HCT116 (cell line): ENCODE results near the gene SMYD3. TPM values are rescaled to one million over a fixed set of nuclear protein-coding genes. Genes with fewer than 3 reads are reported as not detected.

ENCODE experiments used
- ATAC-seq: fragments of 200-7000 bp; cut with Tn5 transposase; 2 replicates; pipeline ENCODE4 v1.9.1; 2020; ENCODE audit warnings: mild to moderate bottlenecking, moderate library complexity
- BruUV-seq: library from RNA; stranded (reverse); fragments of 400-500 nt; replicated peaks from 2 replicates; lab custom pipeline; 2021; lab: Mats Ljungman, UMichigan
- CTCF ChIA-PET: fragments of 300-600 bp; sonication (Branson Sonifier 250); formaldehyde crosslinking; loops from one replicate; lab custom pipeline; 2021; ENCODE audit warnings: antibody characterized with exemption; lab: Charles Lee
- POLR2A ChIA-PET: fragments of 300-600, 350-600 bp; sonication (Branson Sonifier 250); formaldehyde crosslinking; loops from one replicate; lab custom pipeline; 2021; ENCODE audit warnings: antibody characterized with exemption; lab: Charles Lee
- RAD21 ChIA-PET, 2 experiments: fragments of 300-600 bp; sonication (Branson Sonifier 250); formaldehyde crosslinking; loops; one replicate each; lab custom pipeline; 2023; ENCODE audit warnings: low total read pairs in 2 of 2; ENCODE audit not compliant: uncharacterized antibody in 2 of 2, unreplicated experiment in 2 of 2, low non-redundant PET in 1 of 2; lab: Charles Lee
- DNase-seq: peaks from one replicate; pipeline ENCODE4 v3.0.0-alpha.2; 2010; ENCODE audit warnings: low read depth, low spot score
- H2AFZ ChIP-seq: fragments of 200-600 bp; shearing (Covaris generic), sonication (generic); 2 replicates; pipeline ENCODE4 v1.6.1; 2017; ENCODE audit warnings: low read depth, mixed run types, mixed read lengths, antibody characterized with exemption, low read length; ENCODE audit not compliant: poor library complexity, severe bottlenecking
- H3K27ac ChIP-seq: 2 replicates; pipeline ENCODE4 v1.5.1; 2012; ENCODE audit warnings: low read depth, low read length
- H3K27me3 ChIP-seq: fragments of 200-600 bp; sonication (generic); 2 replicates; pipeline ENCODE4 v1.6.1; 2016; ENCODE audit warnings: mixed run types, low read length, mixed read lengths; ENCODE audit not compliant: insufficient read depth
- H3K36me3 ChIP-seq, 2 experiments: fragments of 200-500 bp in 1 of 2; fragments of 200-600 bp in 1 of 2; sonication (Bioruptor generic) in 1 of 2; sonication (generic) in 1 of 2; 2 replicates each; pipeline versions ENCODE4 v1.5.1 to v1.6.1; 2014 to 2016; ENCODE audit warnings: low read length in 2 of 2, inconsistent platforms in 1 of 2, mixed read lengths in 1 of 2, mixed run types in 1 of 2; ENCODE audit not compliant: insufficient read depth in 2 of 2, control insufficient read depth in 1 of 2
- H3K4me1 ChIP-seq, 2 experiments: fragments of 200-600 bp in 1 of 2; sonication (generic) in 1 of 2; 2 replicates each; pipeline versions ENCODE4 v1.5.1 to v1.6.1; 2012 to 2017; ENCODE audit warnings: low read length in 2 of 2, inconsistent platforms in 1 of 2, mild to moderate bottlenecking in 1 of 2, mixed read lengths in 1 of 2, mixed run types in 1 of 2, moderate library complexity in 1 of 2; ENCODE audit not compliant: insufficient read depth in 2 of 2, control insufficient read depth in 1 of 2
- H3K4me2 ChIP-seq: fragments of 200-600 bp; sonication (generic); 2 replicates; pipeline ENCODE4 v1.6.1; 2017; ENCODE audit warnings: mixed run types, low read length, mixed read lengths
- H3K4me3 ChIP-seq, 2 experiments: fragments of 200-600 bp in 1 of 2; sonication (generic) in 1 of 2; replicated peaks in 1 of 2; 2 replicates each; pipeline ENCODE4 v1.5.1; 2011 to 2016; ENCODE audit warnings: low read length in 2 of 2, control low read depth in 1 of 2, low read depth in 1 of 2, mild to moderate bottlenecking in 1 of 2, mixed read lengths in 1 of 2, mixed run types in 1 of 2
- H3K79me2 ChIP-seq: fragments of 200-600 bp; sonication (generic); 2 replicates; pipeline ENCODE4 v1.6.1; 2017; ENCODE audit warnings: mild to moderate bottlenecking, mixed run types, low read length, moderate library complexity, mixed read lengths; ENCODE audit not compliant: insufficient read depth
- H3K9ac ChIP-seq: fragments of 200-600 bp; sonication (generic); 2 replicates; pipeline ENCODE4 v1.6.1; 2016; ENCODE audit warnings: low read length, mixed read lengths
- H3K9me2 ChIP-seq: fragments of 200-600 bp; sonication (generic), shearing (Covaris generic); 2 replicates; pipeline ENCODE4 v1.6.1; 2017; ENCODE audit warnings: mixed run types, mild to moderate bottlenecking, moderate library complexity; ENCODE audit not compliant: insufficient read depth
- H3K9me3 ChIP-seq, 2 experiments: fragments of 200-500 bp in 1 of 2; fragments of 200-600 bp in 1 of 2; sonication (Bioruptor generic) in 1 of 2; sonication (generic) in 1 of 2; 2 replicates each; pipeline ENCODE4 v1.6.1; 2014 to 2017; ENCODE audit warnings: low read length in 2 of 2, mixed read lengths in 2 of 2, inconsistent platforms in 1 of 2, low read depth in 1 of 2, mild to moderate bottlenecking in 1 of 2, mixed run types in 1 of 2, moderate library complexity in 1 of 2; ENCODE audit not compliant: control insufficient read depth in 1 of 2, insufficient read depth in 1 of 2
- H4K20me1 ChIP-seq: fragments of 200-600 bp; sonication (generic), shearing (Covaris generic); 2 replicates; pipeline ENCODE4 v1.6.1; 2017; ENCODE audit warnings: mixed run types, mild to moderate bottlenecking, moderate library complexity; ENCODE audit not compliant: insufficient read depth
- CBX3 ChIP-seq: IDR thresholded peaks from 2 replicates; pipeline ENCODE4 v1.6.1; 2012; ENCODE audit warnings: low read depth
- EGR1 ChIP-seq: IDR thresholded peaks from 2 replicates; pipeline ENCODE4 v1.6.1; 2012; ENCODE audit warnings: low read depth
- ELF1 ChIP-seq: IDR thresholded peaks from 2 replicates; pipeline ENCODE4 v1.6.1; 2012; ENCODE audit warnings: low read depth, borderline replicate concordance
- FOSL1 ChIP-seq: IDR thresholded peaks from 2 replicates; pipeline ENCODE4 v1.6.1; 2012; ENCODE audit warnings: low read depth
- JUND ChIP-seq: IDR thresholded peaks from 2 replicates; pipeline ENCODE4 v1.6.1; 2012
- POLR2AphosphoS5 ChIP-seq: IDR thresholded peaks from 2 replicates; pipeline ENCODE4 v1.6.1; 2011; ENCODE audit warnings: mild to moderate bottlenecking, low read depth, low read length, moderate library complexity
- RAD21 ChIP-seq: IDR thresholded peaks from 2 replicates; pipeline ENCODE4 v1.6.1; 2012; ENCODE audit warnings: low read depth, mild to moderate bottlenecking
- SIN3A ChIP-seq: IDR thresholded peaks from 2 replicates; pipeline ENCODE4 v1.6.1; 2012; ENCODE audit warnings: low read depth
- SP1 ChIP-seq: IDR thresholded peaks from 2 replicates; pipeline ENCODE4 v1.6.1; 2012; ENCODE audit warnings: low read depth
- SRF ChIP-seq: IDR thresholded peaks from 2 replicates; pipeline ENCODE4 v1.6.1; 2012; ENCODE audit warnings: low read depth
- TCF7L2 ChIP-seq: IDR thresholded peaks from 2 replicates; pipeline ENCODE4 v1.7.0; 2011; ENCODE audit warnings: borderline replicate concordance, inconsistent platforms; ENCODE audit not compliant: insufficient read depth, insufficient read length; ENCODE audit errors: extremely low read depth
- ZFX ChIP-seq: fragments of 450-650 bp; IDR thresholded peaks from 2 replicates; pipeline ENCODE4 v1.6.1; 2017
- ZNF274 ChIP-seq: fragments of 200-500 bp; sonication (Bioruptor generic); IDR thresholded peaks from 2 replicates; pipeline ENCODE4 v1.6.1; 2014; ENCODE audit warnings: mild to moderate bottlenecking, low read depth, low read length, inconsistent platforms
- intact Hi-C: fragments of 100-400 bp; cut with micrococcal nuclease; formaldehyde crosslinking; loops from 2 replicates; pipeline ENCODE4 v1.10.0; 2022
- total RNA-seq: library from RNA; stranded (reverse); gene quantifications from one replicate; pipeline ENCODE4 v1.2.1, GENCODE V29; 2021; ENCODE audit not compliant: unreplicated experiment
- TF ChIP-seq, protein P1 (sequence below): IDR thresholded peaks from 2 replicates; pipeline ENCODE4 v1.6.1; 2011; ENCODE audit warnings: mild to moderate bottlenecking, low read length, moderate library complexity; ENCODE audit not compliant: insufficient replicate concordance; ENCODE audit errors: extremely low read depth
- TF ChIP-seq, protein P2 (sequence below): IDR thresholded peaks from 2 replicates; pipeline ENCODE4 v1.6.1; 2012
- TF ChIP-seq, protein P3 (sequence below), 3 experiments: fragments of 200-600 bp in 1 of 3; sonication (generic) in 1 of 3; IDR thresholded peaks in 2 of 3; conservative IDR thresholded peaks in 1 of 3; 2 replicates each; pipeline ENCODE4 v1.5.1; 2012 to 2017; ENCODE audit warnings: low read depth in 2 of 3, low read length in 2 of 3, antibody characterized with exemption in 1 of 3, borderline replicate concordance in 1 of 3, control low read depth in 1 of 3, mild to moderate bottlenecking in 1 of 3, mixed read lengths in 1 of 3, mixed run types in 1 of 3, moderate library complexity in 1 of 3; ENCODE audit not compliant: insufficient read depth in 1 of 3

The SMYD3 gene
- total RNA-seq, 1 experiment from 2014 or later: 33.6 TPM

DNA sequence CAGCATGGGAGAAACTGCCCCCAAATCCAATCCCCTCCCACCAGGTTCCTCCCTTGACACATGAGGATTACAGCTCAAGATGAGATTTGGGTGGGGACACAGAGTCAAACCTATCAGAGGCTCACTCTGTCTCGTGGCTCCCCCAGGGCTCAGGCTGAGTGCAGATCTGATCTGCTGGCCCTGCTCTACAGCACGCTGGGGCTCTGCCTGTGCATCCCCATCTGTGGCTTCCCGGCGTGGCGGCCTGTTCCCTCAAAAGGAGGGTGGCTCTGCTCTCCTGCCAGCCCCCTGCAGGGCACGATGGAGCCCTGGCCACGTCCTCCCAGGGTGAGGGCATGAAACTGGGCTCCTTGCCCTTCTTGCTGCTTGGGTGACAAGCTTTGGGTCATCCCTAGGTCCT, 19.8 kb upstream of the SMYD3 start (continued):
- TF ChIP-seq POLR2AphosphoS5 (no peak), FOSL1 (no peak), SRF (no peak), JUND (no peak)

DNA sequence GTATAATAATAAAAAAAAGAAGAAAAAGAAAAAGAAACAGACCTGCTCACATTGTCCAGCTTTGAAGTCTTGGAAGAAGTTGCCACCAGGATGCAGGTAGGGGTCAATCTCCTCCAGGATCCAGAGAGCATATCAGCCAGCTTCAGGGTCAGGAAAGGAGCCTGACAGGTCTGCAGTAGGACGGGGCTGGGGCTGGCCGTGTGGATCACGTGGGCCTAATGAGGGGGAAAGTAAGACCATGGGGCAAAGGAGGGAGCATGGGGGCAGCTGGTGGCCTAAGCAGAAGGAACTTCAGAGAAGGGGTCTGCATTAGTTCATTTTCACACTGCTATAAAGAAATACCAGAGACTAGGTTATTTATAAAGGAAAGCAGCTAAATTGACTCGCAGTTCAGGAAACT, 19.3 kb upstream of the SMYD3 start:
- no peak for TF ChIP-seq FOSL1
- no peak for TF ChIP-seq POLR2AphosphoS5
- TF ChIP-seq EGR1: no peak
- Histone ChIP-seq H3K79me2 (no peaks in the 10 kb centered on the region), H3K36me3 (no peaks in the 10 kb centered on the region), H3K9me2 (no peaks in the 10 kb centered on the region), H4K20me1 (no peaks in the 10 kb centered on the region), H3K9ac (no peak overlapping the region), H2AFZ (no peak overlapping the region), H3K4me1 (no peaks in the 10 kb centered on the region), H3K9me3 (peaks cover 0 to 4% of the 10 kb centered on the region in 2 experiments; a peak in 1 of 4 replicates), H3K27ac (no peak overlapping the region), H3K27me3 (no peaks in the 10 kb centered on the region), H3K4me3 (no peak overlapping the region), H3K4me2 (no peak overlapping the region)
- no TSS peak for BruUV-seq
- DNase-seq (no peak), ATAC-seq (no peak)
- ChIA-PET RAD21 (no interaction called here), POLR2A (no interaction called here), CTCF (no interaction called here)
- intact Hi-C loops: no loop called here

DNA sequence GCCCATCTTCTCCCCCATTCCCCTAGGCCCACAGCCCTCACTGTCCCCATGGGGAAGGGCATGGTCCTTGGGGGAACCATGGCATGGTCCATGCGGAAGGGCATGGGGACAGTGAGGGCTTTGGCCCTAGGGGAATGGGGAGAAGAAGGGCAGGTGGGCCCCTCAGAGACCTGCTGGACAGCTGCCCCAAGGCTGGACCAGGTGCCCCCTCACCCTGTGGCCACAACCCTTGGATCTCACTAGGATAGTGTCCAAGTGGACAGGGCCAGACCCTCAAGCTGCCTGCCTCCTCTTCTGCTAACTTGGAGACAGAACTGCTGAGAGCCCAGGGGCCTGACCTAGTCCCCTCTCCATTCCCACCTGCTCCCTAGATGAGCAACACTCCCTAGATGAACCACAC, 12.4 kb upstream of the SMYD3 start:
- POLR2A ChIA-PET: no interaction called here
- CTCF ChIA-PET: no interaction called here
- no peak overlapping the region for H3K4me3 ChIP-seq
- H3K4me2 ChIP-seq: no peak overlapping the region
- no peak overlapping the region for H3K9ac ChIP-seq
- intact Hi-C loops: no loop called here
- no peaks in the 10 kb centered on the region for H3K9me2 ChIP-seq
- no peaks in the 10 kb centered on the region for H3K4me1 ChIP-seq
- no peaks in the 10 kb centered on the region for H3K36me3 ChIP-seq
- no peaks in the 10 kb centered on the region for H3K27me3 ChIP-seq
- H4K20me1 ChIP-seq: no peaks in the 10 kb centered on the region
- ATAC-seq (no peak), DNase-seq (no peak)
- H3K27ac ChIP-seq: no peak overlapping the region
- BruUV-seq: no TSS peak
- H3K9me3 ChIP-seq: peaks cover 14 to 17% of the 10 kb centered on the region in 2 experiments; a peak in 2 of 4 replicates
- no peak overlapping the region for H2AFZ ChIP-seq
- TF ChIP-seq ZFX: no peak
- no peak for TF ChIP-seq TCF7L2
- no peak for TF ChIP-seq SIN3A
- TF ChIP-seq CBX3: no peak
- no peak for TF ChIP-seq ZNF274
- TF ChIP-seq, protein P1, sequence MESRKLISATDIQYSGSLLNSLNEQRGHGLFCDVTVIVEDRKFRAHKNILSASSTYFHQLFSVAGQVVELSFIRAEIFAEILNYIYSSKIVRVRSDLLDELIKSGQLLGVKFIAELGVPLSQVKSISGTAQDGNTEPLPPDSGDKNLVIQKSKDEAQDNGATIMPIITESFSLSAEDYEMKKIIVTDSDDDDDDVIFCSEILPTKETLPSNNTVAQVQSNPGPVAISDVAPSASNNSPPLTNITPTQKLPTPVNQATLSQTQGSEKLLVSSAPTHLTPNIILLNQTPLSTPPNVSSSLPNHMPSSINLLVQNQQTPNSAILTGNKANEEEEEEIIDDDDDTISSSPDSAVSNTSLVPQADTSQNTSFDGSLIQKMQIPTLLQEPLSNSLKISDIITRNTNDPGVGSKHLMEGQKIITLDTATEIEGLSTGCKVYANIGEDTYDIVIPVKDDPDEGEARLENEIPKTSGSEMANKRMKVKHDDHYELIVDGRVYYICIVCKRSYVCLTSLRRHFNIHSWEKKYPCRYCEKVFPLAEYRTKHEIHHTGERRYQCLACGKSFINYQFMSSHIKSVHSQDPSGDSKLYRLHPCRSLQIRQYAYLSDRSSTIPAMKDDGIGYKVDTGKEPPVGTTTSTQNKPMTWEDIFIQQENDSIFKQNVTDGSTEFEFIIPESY: no peak
- TF ChIP-seq, protein P2, sequence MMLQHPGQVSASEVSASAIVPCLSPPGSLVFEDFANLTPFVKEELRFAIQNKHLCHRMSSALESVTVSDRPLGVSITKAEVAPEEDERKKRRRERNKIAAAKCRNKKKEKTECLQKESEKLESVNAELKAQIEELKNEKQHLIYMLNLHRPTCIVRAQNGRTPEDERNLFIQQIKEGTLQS: no peak
- no peak for TF ChIP-seq ELF1
- TF ChIP-seq SP1: no peak
- no peak for TF ChIP-seq JUND
- no peak for TF ChIP-seq RAD21
- TF ChIP-seq FOSL1: no peak
- no peak for TF ChIP-seq POLR2AphosphoS5
- TF ChIP-seq, protein P3, sequence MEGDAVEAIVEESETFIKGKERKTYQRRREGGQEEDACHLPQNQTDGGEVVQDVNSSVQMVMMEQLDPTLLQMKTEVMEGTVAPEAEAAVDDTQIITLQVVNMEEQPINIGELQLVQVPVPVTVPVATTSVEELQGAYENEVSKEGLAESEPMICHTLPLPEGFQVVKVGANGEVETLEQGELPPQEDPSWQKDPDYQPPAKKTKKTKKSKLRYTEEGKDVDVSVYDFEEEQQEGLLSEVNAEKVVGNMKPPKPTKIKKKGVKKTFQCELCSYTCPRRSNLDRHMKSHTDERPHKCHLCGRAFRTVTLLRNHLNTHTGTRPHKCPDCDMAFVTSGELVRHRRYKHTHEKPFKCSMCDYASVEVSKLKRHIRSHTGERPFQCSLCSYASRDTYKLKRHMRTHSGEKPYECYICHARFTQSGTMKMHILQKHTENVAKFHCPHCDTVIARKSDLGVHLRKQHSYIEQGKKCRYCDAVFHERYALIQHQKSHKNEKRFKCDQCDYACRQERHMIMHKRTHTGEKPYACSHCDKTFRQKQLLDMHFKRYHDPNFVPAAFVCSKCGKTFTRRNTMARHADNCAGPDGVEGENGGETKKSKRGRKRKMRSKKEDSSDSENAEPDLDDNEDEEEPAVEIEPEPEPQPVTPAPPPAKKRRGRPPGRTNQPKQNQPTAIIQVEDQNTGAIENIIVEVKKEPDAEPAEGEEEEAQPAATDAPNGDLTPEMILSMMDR (IDR thresholded peaks at IDR 0.05 in 2 of 3, conservative IDR thresholded peaks at IDR 0.05 in 1 of 3; ENCODE audit: borderline replicate concordance in 1 of 3, insufficient read depth in 1 of 3, low read depth in 2 of 3, low read length in 2 of 3): no peak
- TF ChIP-seq, all 23 proteins: peak for 0
- H3K79me2 ChIP-seq: no peaks in the 10 kb centered on the region
- RAD21 ChIA-PET: no interaction called here
